ENCODE data around the gene DOC2B.

DOC2B gene

GRCh38 chr17:192666-193425 is 11.4 kb upstream of the DOC2B start:
- peaks cover 0 to 3% (median 0%) of the 10 kb centered on the region in 5 donors for H3K36me3 ChIP-seq (ENCODE audit: control insufficient read depth in 5 of 5, insufficient read depth in 5 of 5, low read length in 5 of 5)
- peaks cover 0 to 13% (median 0%) of the 10 kb centered on the region in 5 donors for H3K4me1 ChIP-seq (ENCODE audit: control insufficient read depth in 5 of 5, insufficient read depth in 5 of 5, low read length in 5 of 5)
- peak overlapping the region in 1 of 5 donors; percentile 8 for H3K9ac ChIP-seq (ENCODE audit: low read length in 5 of 5)
- no peak overlapping the region for H3K4me3 ChIP-seq (ENCODE audit: low read depth in 1 of 5, low read length in 5 of 5)
- peaks cover 4 to 25% (median 9%) of the 10 kb centered on the region in 5 donors for H3K27me3 ChIP-seq (ENCODE audit: control insufficient read depth in 5 of 5, insufficient read depth in 4 of 5, low read length in 5 of 5)
- H3K9me3 ChIP-seq (ENCODE audit: control insufficient read depth in 5 of 5, low read length in 5 of 5): no peaks in the 10 kb centered on the region
- H3K27ac ChIP-seq (ENCODE audit: low read depth, low read length): no peak overlapping the region

GRCh38 chr17:189444-189843 is 8.0 kb upstream of the DOC2B start:
- no peaks in the 10 kb centered on the region for H3K36me3 ChIP-seq (ENCODE audit: control insufficient read depth in 5 of 5, insufficient read depth in 5 of 5, low read length in 5 of 5)
- H3K27ac ChIP-seq (ENCODE audit: low read depth, low read length): no peak overlapping the region
- H3K9me3 ChIP-seq (ENCODE audit: control insufficient read depth in 5 of 5, low read length in 5 of 5): no peaks in the 10 kb centered on the region
- peaks cover 0 to 9% (median 0%) of the 10 kb centered on the region in 5 donors for H3K4me1 ChIP-seq (ENCODE audit: control insufficient read depth in 5 of 5, insufficient read depth in 5 of 5, low read length in 5 of 5)
- H3K27me3 ChIP-seq (ENCODE audit: control insufficient read depth in 5 of 5, insufficient read depth in 4 of 5, low read length in 5 of 5): peaks cover 0 to 16% (median 5%) of the 10 kb centered on the region in 5 donors
- H3K9ac ChIP-seq (ENCODE audit: low read length in 5 of 5): no peak overlapping the region
- H3K4me3 ChIP-seq (ENCODE audit: low read depth in 1 of 5, low read length in 5 of 5): no peak overlapping the region

- Histone ChIP-seq H3K4me1 (ENCODE audit: control insufficient read depth in 5 of 5, insufficient read depth in 5 of 5, low read length in 5 of 5) (peaks cover 1 to 20% (median 5%) of the 10 kb centered on the region in 5 donors), H3K27ac (ENCODE audit: low read depth, low read length) (no peak overlapping the region), H3K36me3 (ENCODE audit: control insufficient read depth in 5 of 5, insufficient read depth in 5 of 5, low read length in 5 of 5) (no peaks in the 10 kb centered on the region), H3K9ac (ENCODE audit: low read length in 5 of 5) (no peak overlapping the region), H3K9me3 (ENCODE audit: control insufficient read depth in 5 of 5, low read length in 5 of 5) (no peaks in the 10 kb centered on the region), H3K27me3 (ENCODE audit: control insufficient read depth in 5 of 5, insufficient read depth in 4 of 5, low read length in 5 of 5) (peaks cover 9 to 19% (median 14%) of the 10 kb centered on the region in 5 donors), H3K4me3 (ENCODE audit: low read depth in 1 of 5, low read length in 5 of 5) (no peak overlapping the region)
These were observed 5.7 kb upstream of the DOC2B start for GRCh38 chr17:187130-187529.

- no peak overlapping the region for H3K4me3 ChIP-seq (ENCODE audit: low read depth in 1 of 5, low read length in 5 of 5)
- H3K36me3 ChIP-seq (ENCODE audit: control insufficient read depth in 5 of 5, insufficient read depth in 5 of 5, low read length in 5 of 5): no peaks in the 10 kb centered on the region
- H3K9ac ChIP-seq (ENCODE audit: low read length in 5 of 5): no peak overlapping the region
- peaks cover 10 to 25% (median 20%) of the 10 kb centered on the region in 5 donors for H3K27me3 ChIP-seq (ENCODE audit: control insufficient read depth in 5 of 5, insufficient read depth in 4 of 5, low read length in 5 of 5)
- H3K4me1 ChIP-seq (ENCODE audit: control insufficient read depth in 5 of 5, insufficient read depth in 5 of 5, low read length in 5 of 5): peaks cover 1 to 25% (median 10%) of the 10 kb centered on the region in 5 donors
- H3K27ac ChIP-seq (ENCODE audit: low read depth, low read length): no peak overlapping the region
- H3K9me3 ChIP-seq (ENCODE audit: control insufficient read depth in 5 of 5, low read length in 5 of 5): no peaks in the 10 kb centered on the region
These were observed 4.1 kb upstream of the DOC2B start for GRCh38 chr17:185445-186138.

GRCh38 chr17:183021-183420 is 1.6 kb upstream of the DOC2B start:
- Histone ChIP-seq H3K4me1 (ENCODE audit: control insufficient read depth in 5 of 5, insufficient read depth in 5 of 5, low read length in 5 of 5) (peaks cover 1 to 44% (median 15%) of the 10 kb centered on the region in 5 donors), H3K9ac (ENCODE audit: low read length in 5 of 5) (peak overlapping the region in 1 of 5 donors; percentile 14), H3K9me3 (ENCODE audit: control insufficient read depth in 5 of 5, low read length in 5 of 5) (no peaks in the 10 kb centered on the region), H3K36me3 (ENCODE audit: control insufficient read depth in 5 of 5, insufficient read depth in 5 of 5, low read length in 5 of 5) (no peaks in the 10 kb centered on the region), H3K27me3 (ENCODE audit: control insufficient read depth in 5 of 5, insufficient read depth in 4 of 5, low read length in 5 of 5) (peaks cover 17 to 35% (median 32%) of the 10 kb centered on the region in 5 donors), H3K27ac (ENCODE audit: low read depth, low read length) (no peak overlapping the region), H3K4me3 (ENCODE audit: low read depth in 1 of 5, low read length in 5 of 5) (no peak overlapping the region)

GRCh38 chr17:182050-182751 is 751 bp upstream of the DOC2B start:
- Histone ChIP-seq H3K9ac (ENCODE audit: low read length in 5 of 5) (no peak overlapping the region), H3K27ac (ENCODE audit: low read depth, low read length) (no peak overlapping the region), H3K4me3 (ENCODE audit: low read depth in 1 of 5, low read length in 5 of 5) (peak overlapping the region; percentile 51 to 70 (median 63)), H3K36me3 (ENCODE audit: control insufficient read depth in 5 of 5, insufficient read depth in 5 of 5, low read length in 5 of 5) (no peaks in the 10 kb centered on the region), H3K9me3 (ENCODE audit: control insufficient read depth in 5 of 5, low read length in 5 of 5) (no peaks in the 10 kb centered on the region), H3K27me3 (ENCODE audit: control insufficient read depth in 5 of 5, insufficient read depth in 4 of 5, low read length in 5 of 5) (peaks cover 20 to 41% (median 35%) of the 10 kb centered on the region in 5 donors), H3K4me1 (ENCODE audit: control insufficient read depth in 5 of 5, insufficient read depth in 5 of 5, low read length in 5 of 5) (peaks cover 1 to 47% (median 15%) of the 10 kb centered on the region in 5 donors)

- Histone ChIP-seq H3K9ac (ENCODE audit: low read length in 5 of 5) (peak overlapping the region in 2 of 5 donors; percentile 53 to 56), H3K4me1 (ENCODE audit: control insufficient read depth in 5 of 5, insufficient read depth in 5 of 5, low read length in 5 of 5) (peaks cover 1 to 47% (median 15%) of the 10 kb centered on the region in 5 donors), H3K4me3 (ENCODE audit: low read depth in 1 of 5, low read length in 5 of 5) (peak overlapping the region in 4 of 5 donors; percentile 42 to 70 (median 61)), H3K36me3 (ENCODE audit: control insufficient read depth in 5 of 5, insufficient read depth in 5 of 5, low read length in 5 of 5) (no peaks in the 10 kb centered on the region), H3K27me3 (ENCODE audit: control insufficient read depth in 5 of 5, insufficient read depth in 4 of 5, low read length in 5 of 5) (peaks cover 20 to 42% (median 35%) of the 10 kb centered on the region in 5 donors), H3K27ac (ENCODE audit: low read depth, low read length) (peak overlapping the region; percentile 11), H3K9me3 (ENCODE audit: control insufficient read depth in 5 of 5, low read length in 5 of 5) (no peaks in the 10 kb centered on the region)
These were observed 837 bp downstream of the DOC2B start for GRCh38 chr17:180381-181244.

- Histone ChIP-seq H3K27ac (ENCODE audit: low read depth, low read length) (peak overlapping the region; percentile 11), H3K27me3 (ENCODE audit: control insufficient read depth in 5 of 5, insufficient read depth in 4 of 5, low read length in 5 of 5) (peaks cover 20 to 42% (median 35%) of the 10 kb centered on the region in 5 donors), H3K4me1 (ENCODE audit: control insufficient read depth in 5 of 5, insufficient read depth in 5 of 5, low read length in 5 of 5) (peaks cover 1 to 47% (median 15%) of the 10 kb centered on the region in 5 donors), H3K9me3 (ENCODE audit: control insufficient read depth in 5 of 5, low read length in 5 of 5) (no peaks in the 10 kb centered on the region), H3K4me3 (ENCODE audit: low read depth in 1 of 5, low read length in 5 of 5) (peak overlapping the region in 3 of 5 donors; percentile 59 to 70 (median 63)), H3K36me3 (ENCODE audit: control insufficient read depth in 5 of 5, insufficient read depth in 5 of 5, low read length in 5 of 5) (peaks cover 0 to 4% (median 0%) of the 10 kb centered on the region in 5 donors), H3K9ac (ENCODE audit: low read length in 5 of 5) (peak overlapping the region in 2 of 5 donors; percentile 56 to 72)
These were observed 1.6 kb downstream of the DOC2B start for GRCh38 chr17:179781-180380.

GRCh38 chr17:179066-179432 is 2.4 kb downstream of the DOC2B start:
- Histone ChIP-seq H3K9me3 (ENCODE audit: control insufficient read depth in 5 of 5, low read length in 5 of 5) (no peaks in the 10 kb centered on the region), H3K27me3 (ENCODE audit: control insufficient read depth in 5 of 5, insufficient read depth in 4 of 5, low read length in 5 of 5) (peaks cover 19 to 40% (median 35%) of the 10 kb centered on the region in 5 donors), H3K36me3 (ENCODE audit: control insufficient read depth in 5 of 5, insufficient read depth in 5 of 5, low read length in 5 of 5) (peaks cover 0 to 4% (median 0%) of the 10 kb centered on the region in 5 donors), H3K4me1 (ENCODE audit: control insufficient read depth in 5 of 5, insufficient read depth in 5 of 5, low read length in 5 of 5) (peaks cover 1 to 47% (median 15%) of the 10 kb centered on the region in 5 donors), H3K27ac (ENCODE audit: low read depth, low read length) (peak overlapping the region; percentile 11), H3K4me3 (ENCODE audit: low read depth in 1 of 5, low read length in 5 of 5) (peak overlapping the region in 3 of 5 donors; percentile 59 to 70 (median 63)), H3K9ac (ENCODE audit: low read length in 5 of 5) (peak overlapping the region in 2 of 5 donors; percentile 15 to 72)
